Neural cell (in vitro differentiated cells): ENCODE data around the gene TEX11. TPM values are rescaled to one million over a fixed set of nuclear protein-coding genes. Genes with fewer than 3 reads are reported as not detected.
"Not testable (repeated sequence)": the region's sequence is repeated elsewhere in the genome, so short reads cannot be mapped to it uniquely, and the experiment has no call there.

Source experiments
- H2AFZ ChIP-seq: fragments of 200-600, 300-800 bp; sonication (generic), shearing (Covaris generic); 2 replicates; pipeline ENCODE4 v1.6.0; 2014; ENCODE audit warnings: low read depth, mild to moderate bottlenecking, antibody characterized with exemption, low read length, moderate library complexity
- H3F3A ChIP-seq: fragments of 200-600 bp; shearing (Covaris generic); 2 replicates; pipeline ENCODE4 v1.6.1; 2016; ENCODE audit warnings: mild to moderate bottlenecking, moderate library complexity, mixed read lengths, antibody characterized with exemption, low read length; ENCODE audit not compliant: insufficient read depth, poor library complexity, severe bottlenecking
- H3K27ac ChIP-seq: fragments of 200-600, 300-800 bp; sonication (generic), shearing (Covaris generic); 2 replicates; pipeline ENCODE4 v1.5.1; 2014; ENCODE audit warnings: mild to moderate bottlenecking, low read length, moderate library complexity
- H3K27me3 ChIP-seq: fragments of 300-800, 200-600 bp; sonication (generic), shearing (Covaris generic); 2 replicates; pipeline ENCODE4 v1.6.0; 2014; ENCODE audit warnings: mild to moderate bottlenecking, low read depth, low read length, moderate library complexity; ENCODE audit not compliant: insufficient read depth
- H3K36me3 ChIP-seq: fragments of 300-800, 200-600 bp; sonication (generic), shearing (Covaris generic); 2 replicates; pipeline ENCODE4 v1.5.1; 2014; ENCODE audit warnings: mild to moderate bottlenecking, antibody characterized with exemption, low read length, moderate library complexity; ENCODE audit not compliant: insufficient read depth
- H3K4me2 ChIP-seq: fragments of 300-800, 200-600 bp; sonication (generic), shearing (Covaris generic); 2 replicates; pipeline ENCODE4 v1.6.0; 2014; ENCODE audit warnings: mild to moderate bottlenecking, low read length
- H3K4me3 ChIP-seq: fragments of 300-800, 200-600 bp; sonication (generic), shearing (Covaris generic); 2 replicates; pipeline ENCODE4 v1.5.1; 2014; ENCODE audit warnings: mild to moderate bottlenecking, low read length, moderate library complexity
- H3K79me2 ChIP-seq: fragments of 200-600 bp; shearing (Covaris generic); replicated peaks from 2 replicates; pipeline ENCODE4 v1.6.0; 2014; ENCODE audit warnings: mild to moderate bottlenecking, low read length, moderate library complexity; ENCODE audit not compliant: insufficient read depth
- H3K9ac ChIP-seq: fragments of 300-800, 200-600 bp; sonication (generic), shearing (Covaris generic); 2 replicates; pipeline ENCODE4 v1.6.1; 2016; ENCODE audit warnings: mild to moderate bottlenecking, low read length, mixed read lengths
- H3K9me2 ChIP-seq: fragments of 200-600 bp; shearing (Covaris generic); 2 replicates; pipeline ENCODE4 v1.6.1; 2016; ENCODE audit warnings: mild to moderate bottlenecking, low read length, mixed read lengths; ENCODE audit not compliant: insufficient read depth
- H3K9me3 ChIP-seq: fragments of 200-600, 300-800 bp; sonication (generic), shearing (Covaris generic); 2 replicates; pipeline ENCODE4 v1.6.1; 2016; ENCODE audit warnings: mild to moderate bottlenecking, mixed run types, low read length, moderate library complexity, mixed read lengths
- H4K20me1 ChIP-seq: fragments of 200-600 bp; shearing (Covaris generic); 2 replicates; pipeline ENCODE4 v1.6.1; 2016; ENCODE audit warnings: mild to moderate bottlenecking, mixed run types; ENCODE audit not compliant: insufficient read depth
- CTCF ChIP-seq: fragments of 450-650 bp; IDR thresholded peaks from 2 replicates; pipeline ENCODE4 v1.5.1; 2014; ENCODE audit warnings: antibody characterized with exemption, mild to moderate bottlenecking, moderate library complexity; ENCODE audit not compliant: poor library complexity, severe bottlenecking
- EP300 ChIP-seq: fragments of 450-650 bp; conservative IDR thresholded peaks from 2 replicates; pipeline ENCODE4 v1.6.1; 2014; ENCODE audit warnings: antibody characterized with exemption, mild to moderate bottlenecking, moderate library complexity; ENCODE audit not compliant: poor library complexity, severe bottlenecking
- EZH2 ChIP-seq: fragments of 200-600, 300-800 bp; shearing (Covaris generic), sonication (generic); IDR thresholded peaks from 2 replicates; pipeline ENCODE4 v1.6.1; 2014; ENCODE audit warnings: antibody characterized with exemption, low read length, borderline replicate concordance, mild to moderate bottlenecking; ENCODE audit not compliant: insufficient read depth, poor library complexity, severe bottlenecking
- MXI1 ChIP-seq: fragments of 450-650 bp; conservative IDR thresholded peaks from 2 replicates; pipeline ENCODE4 v1.6.1; 2014; ENCODE audit warnings: antibody characterized with exemption, mild to moderate bottlenecking; ENCODE audit not compliant: poor library complexity, severe bottlenecking
- POLR2AphosphoS5 ChIP-seq: IDR thresholded peaks from 2 replicates; pipeline ENCODE4 v1.6.1; 2012
- RAD21 ChIP-seq: fragments of 450-650 bp; conservative IDR thresholded peaks from 2 replicates; pipeline ENCODE4 v1.6.1; 2014; ENCODE audit warnings: antibody characterized with exemption, mild to moderate bottlenecking, moderate library complexity
- SMC3 ChIP-seq: fragments of 450-650 bp; conservative IDR thresholded peaks from 2 replicates; pipeline ENCODE4 v1.6.1; 2014; ENCODE audit warnings: antibody characterized with exemption, mild to moderate bottlenecking, moderate library complexity; ENCODE audit not compliant: poor library complexity
- TAF1 ChIP-seq: IDR thresholded peaks from 2 replicates; pipeline ENCODE4 v1.6.1; 2012; ENCODE audit warnings: low read depth
- polyA plus RNA-seq: library from polyadenylated mRNA; depleted of rRNA; stranded (reverse); fragments of >200 nt; gene quantifications from 2 replicates; pipeline ENCODE4 v1.2.3, GENCODE V29; 2014
- TF ChIP-seq, protein P1 (sequence below): IDR thresholded peaks from 2 replicates; pipeline ENCODE4 v1.6.1; 2012; ENCODE audit warnings: borderline replicate concordance

TEX11 gene
- polyA plus RNA-seq, 1 donor from 2014 or later, result not detected

DNA sequence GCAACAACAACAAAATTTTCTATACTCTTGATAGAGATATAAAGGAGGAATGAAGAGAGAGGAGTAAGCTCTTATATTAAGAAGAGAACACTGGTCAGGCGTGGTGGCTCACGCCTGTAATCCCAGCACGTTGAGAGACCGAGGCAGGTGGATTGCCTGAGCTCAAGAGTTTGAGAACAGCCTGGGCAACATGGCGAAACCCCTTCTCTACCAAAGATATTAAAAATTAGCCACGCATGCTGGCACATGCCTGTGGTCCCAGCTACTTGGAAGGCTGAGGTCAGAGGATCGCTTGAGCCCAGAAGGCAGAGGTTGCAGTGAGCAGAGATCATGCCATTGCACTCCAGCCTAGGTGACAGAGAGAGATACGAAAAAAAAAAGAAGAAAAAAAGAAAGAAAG, 102.4 kb downstream of the TEX11 start:
- H3K9me2 ChIP-seq, result no peaks in the 10 kb centered on the region
- no peaks in the 10 kb centered on the region for H4K20me1 ChIP-seq
- TF ChIP-seq CTCF, result no peak
- no peak for TF ChIP-seq RAD21
- TF ChIP-seq, protein P1, sequence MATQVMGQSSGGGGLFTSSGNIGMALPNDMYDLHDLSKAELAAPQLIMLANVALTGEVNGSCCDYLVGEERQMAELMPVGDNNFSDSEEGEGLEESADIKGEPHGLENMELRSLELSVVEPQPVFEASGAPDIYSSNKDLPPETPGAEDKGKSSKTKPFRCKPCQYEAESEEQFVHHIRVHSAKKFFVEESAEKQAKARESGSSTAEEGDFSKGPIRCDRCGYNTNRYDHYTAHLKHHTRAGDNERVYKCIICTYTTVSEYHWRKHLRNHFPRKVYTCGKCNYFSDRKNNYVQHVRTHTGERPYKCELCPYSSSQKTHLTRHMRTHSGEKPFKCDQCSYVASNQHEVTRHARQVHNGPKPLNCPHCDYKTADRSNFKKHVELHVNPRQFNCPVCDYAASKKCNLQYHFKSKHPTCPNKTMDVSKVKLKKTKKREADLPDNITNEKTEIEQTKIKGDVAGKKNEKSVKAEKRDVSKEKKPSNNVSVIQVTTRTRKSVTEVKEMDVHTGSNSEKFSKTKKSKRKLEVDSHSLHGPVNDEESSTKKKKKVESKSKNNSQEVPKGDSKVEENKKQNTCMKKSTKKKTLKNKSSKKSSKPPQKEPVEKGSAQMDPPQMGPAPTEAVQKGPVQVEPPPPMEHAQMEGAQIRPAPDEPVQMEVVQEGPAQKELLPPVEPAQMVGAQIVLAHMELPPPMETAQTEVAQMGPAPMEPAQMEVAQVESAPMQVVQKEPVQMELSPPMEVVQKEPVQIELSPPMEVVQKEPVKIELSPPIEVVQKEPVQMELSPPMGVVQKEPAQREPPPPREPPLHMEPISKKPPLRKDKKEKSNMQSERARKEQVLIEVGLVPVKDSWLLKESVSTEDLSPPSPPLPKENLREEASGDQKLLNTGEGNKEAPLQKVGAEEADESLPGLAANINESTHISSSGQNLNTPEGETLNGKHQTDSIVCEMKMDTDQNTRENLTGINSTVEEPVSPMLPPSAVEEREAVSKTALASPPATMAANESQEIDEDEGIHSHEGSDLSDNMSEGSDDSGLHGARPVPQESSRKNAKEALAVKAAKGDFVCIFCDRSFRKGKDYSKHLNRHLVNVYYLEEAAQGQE, result no peak
- no peak for TF ChIP-seq POLR2AphosphoS5
- no peak for TF ChIP-seq EP300
- no peak for TF ChIP-seq TAF1
- TF ChIP-seq EZH2, result no peak
- no peak for TF ChIP-seq MXI1
- no peak for TF ChIP-seq SMC3
- H3K9me3 ChIP-seq, result no peaks in the 10 kb centered on the region
- H3K4me3 ChIP-seq, result no peak overlapping the region
- H3F3A ChIP-seq, result no peaks in the 10 kb centered on the region
- no peaks in the 10 kb centered on the region for H3K27me3 ChIP-seq
- H3K79me2 ChIP-seq, result no peaks in the 10 kb centered on the region
- no peak overlapping the region for H2AFZ ChIP-seq
- no peak overlapping the region for H3K4me2 ChIP-seq
- no peak overlapping the region for H3K9ac ChIP-seq
- no peak overlapping the region for H3K27ac ChIP-seq
- no peaks in the 10 kb centered on the region for H3K36me3 ChIP-seq

GRCh38 chrX:70796742-70797141, 111.8 kb downstream of the TEX11 start:
- not testable (repeated sequence) for H3K36me3 ChIP-seq, H3K27ac ChIP-seq, H3F3A ChIP-seq, H3K27me3 ChIP-seq, H3K4me2 ChIP-seq, H4K20me1 ChIP-seq, H3K9ac ChIP-seq, H3K9me2 ChIP-seq, H3K9me3 ChIP-seq, H3K4me3 ChIP-seq, H2AFZ ChIP-seq, H3K79me2 ChIP-seq

GRCh38 chrX:70774223-70774622, 134.3 kb downstream of the TEX11 start:
- Histone ChIP-seq H3K79me2 (no peaks in the 10 kb centered on the region), H3K9me3 (no peaks in the 10 kb centered on the region), H3K4me2 (no peak overlapping the region), H4K20me1 (no peaks in the 10 kb centered on the region), H2AFZ (no peak overlapping the region), H3K9ac (no peak overlapping the region), H3K4me3 (no peak overlapping the region), H3K27ac (no peak overlapping the region), H3K36me3 (no peaks in the 10 kb centered on the region), H3K27me3 (no peaks in the 10 kb centered on the region), H3K9me2 (no peaks in the 10 kb centered on the region), H3F3A (no peaks in the 10 kb centered on the region)
- TF ChIP-seq SMC3 (no peak), EZH2 (no peak), CTCF (no peak), RAD21 (no peak), TAF1 (no peak), POLR2AphosphoS5 (no peak)
